Measurements from ENCODE around the gene PDZRN3. TPM values are rescaled to one million over a fixed set of nuclear protein-coding genes. Genes with fewer than 3 reads are reported as not detected.

Gene PDZRN3
- polyA plus RNA-seq, 1 of the 3 experiments (the other 2 are of a cell fraction): 10.3 TPM

DNA sequence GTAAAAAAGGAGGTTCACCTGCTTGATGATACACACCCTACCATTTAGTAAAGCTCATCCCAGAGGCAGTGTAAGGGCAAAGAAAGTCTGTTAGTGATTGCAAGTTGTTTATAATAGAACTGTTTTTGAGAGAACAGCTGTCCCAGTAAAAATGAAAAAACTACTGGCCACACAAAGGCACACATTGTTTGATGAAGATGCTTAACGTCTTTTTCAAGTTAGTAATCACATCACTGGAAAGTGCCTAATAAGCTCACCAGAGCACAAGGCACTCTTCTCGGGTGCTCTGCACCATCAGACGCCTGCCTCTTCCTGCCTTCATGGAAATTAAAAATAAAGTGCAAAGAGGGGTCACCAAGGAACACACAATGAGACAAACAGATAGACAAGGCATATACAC lies 186.9 kb downstream of the PDZRN3 start:
- Histone ChIP-seq H3K79me2 (ENCODE audit: insufficient read depth) (peaks cover 13% of the 10 kb centered on the region; the same call in 1 of the 2 replicates), H3K9ac (no peak overlapping the region), H4K20me1 (ENCODE audit: insufficient read depth) (peaks cover 84% of the 10 kb centered on the region), H3K27me3 (ENCODE audit: insufficient read depth) (no peaks in the 10 kb centered on the region), H3K36me3 (replicated peaks in 1 of 2; ENCODE audit: control insufficient read depth in 1 of 2, insufficient read depth in 2 of 2, low read length in 1 of 2) (no peaks in the 10 kb centered on the region), H3K9me3 (no peaks in the 10 kb centered on the region), H3K27ac (ENCODE audit: low read depth in 2 of 2, low read length in 1 of 2) (no peak overlapping the region; a peak in 1 of 4 replicates), H2AFZ (ENCODE audit: low read depth) (no peak overlapping the region), H3F3A (replicated peaks; ENCODE audit: insufficient read depth) (no peaks in the 10 kb centered on the region), H3K4me3 (ENCODE audit: low read depth in 2 of 2, low read length in 1 of 2) (no peak overlapping the region), H3K4me2 (no peak overlapping the region), H3K4me1 (ENCODE audit: control insufficient read depth in 1 of 2, insufficient read depth in 2 of 2, low read depth in 1 of 2, low read length in 1 of 2) (peaks cover 0 to 22% of the 10 kb centered on the region in 2 experiments; a peak in 2 of 4 replicates), H3K9me2 (no peaks in the 10 kb centered on the region)
- no peak for DNase-seq
- WGBS (ENCODE audit: low lambda C conversion rate): 73% methylated on average over 3 of the region's 3 CpGs
- CTCF ChIA-PET: interaction anchor here (1.0 to 2.3 kb wide), 3 partner anchors 65 to 337 kb away, joined by 4 to 9 read pairs (median 8); no protein-coding TSS in a partner anchor
- TF ChIP-seq RCOR1 (IDR thresholded peaks at IDR 0.05; ENCODE audit: low read length): no peak
- TF ChIP-seq ELF1 (IDR thresholded peaks at IDR 0.05): no peak
- POLR2A ChIA-PET: no interaction called here

DNA sequence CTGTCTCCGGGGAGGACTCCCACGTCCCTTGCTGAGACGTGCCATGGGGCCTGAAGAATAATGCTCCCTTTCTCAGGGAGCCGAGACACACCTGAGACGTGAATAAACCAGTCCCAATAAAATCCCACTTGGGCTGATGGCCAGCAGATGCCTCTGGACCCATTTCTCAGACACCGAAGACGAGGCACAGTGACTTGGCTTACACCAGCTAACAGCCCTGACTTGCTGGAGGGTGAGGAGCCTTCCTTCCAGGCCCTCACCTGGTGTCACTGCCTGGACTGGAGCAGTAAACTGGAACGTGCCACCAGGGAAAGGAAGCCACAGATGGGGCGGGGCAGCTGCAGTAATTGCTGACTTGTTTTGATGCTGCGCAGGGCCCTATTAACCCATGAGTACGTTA lies 189.7 kb downstream of the PDZRN3 start:
- Histone ChIP-seq H3K4me2 (no peak overlapping the region), H3F3A (replicated peaks; ENCODE audit: insufficient read depth) (no peaks in the 10 kb centered on the region), H2AFZ (ENCODE audit: low read depth) (no peak overlapping the region), H3K9ac (no peak overlapping the region), H3K27ac (ENCODE audit: low read depth in 2 of 2, low read length in 1 of 2) (no peak overlapping the region; a peak in 1 of 4 replicates), H3K9me3 (no peaks in the 10 kb centered on the region), H3K9me2 (no peaks in the 10 kb centered on the region), H3K27me3 (ENCODE audit: insufficient read depth) (no peaks in the 10 kb centered on the region), H3K4me1 (ENCODE audit: control insufficient read depth in 1 of 2, insufficient read depth in 2 of 2, low read depth in 1 of 2, low read length in 1 of 2) (peaks cover 0 to 43% of the 10 kb centered on the region in 2 experiments; a peak in 2 of 4 replicates), H3K36me3 (replicated peaks in 1 of 2; ENCODE audit: control insufficient read depth in 1 of 2, insufficient read depth in 2 of 2, low read length in 1 of 2) (no peaks in the 10 kb centered on the region), H3K4me3 (ENCODE audit: low read depth in 2 of 2, low read length in 1 of 2) (no peak overlapping the region), H4K20me1 (ENCODE audit: insufficient read depth) (peaks cover 92% of the 10 kb centered on the region), H3K79me2 (ENCODE audit: insufficient read depth) (peaks cover 15% of the 10 kb centered on the region; the same call in 1 of the 2 replicates)
- no peak for DNase-seq
- TF ChIP-seq ELF1 (IDR thresholded peaks at IDR 0.05) (no peak), RAD21 (IDR thresholded peaks at IDR 0.05; ENCODE audit: low read length) (no peak), FOXJ3 (CRISPR knock-in tag; IDR thresholded peaks at IDR 0.05) (no peak), TCF12 (IDR thresholded peaks at IDR 0.05) (no peak), GABPA (IDR thresholded peaks at IDR 0.05; ENCODE audit: low read depth) (no peak), SMC3 (IDR thresholded peaks at IDR 0.05; ENCODE audit: low read depth, low read length) (no peak), FOXM1 (IDR thresholded peaks at IDR 0.05; ENCODE audit: low read depth) (no peak), RFX5 (IDR thresholded peaks at IDR 0.05; ENCODE audit: low read length) (no peak), CTCF (IDR thresholded peaks at IDR 0.05) (no peak), TEAD4 (IDR thresholded peaks at IDR 0.05; ENCODE audit: borderline replicate concordance, insufficient read depth) (no peak)
- TF ChIP-seq, protein P1, sequence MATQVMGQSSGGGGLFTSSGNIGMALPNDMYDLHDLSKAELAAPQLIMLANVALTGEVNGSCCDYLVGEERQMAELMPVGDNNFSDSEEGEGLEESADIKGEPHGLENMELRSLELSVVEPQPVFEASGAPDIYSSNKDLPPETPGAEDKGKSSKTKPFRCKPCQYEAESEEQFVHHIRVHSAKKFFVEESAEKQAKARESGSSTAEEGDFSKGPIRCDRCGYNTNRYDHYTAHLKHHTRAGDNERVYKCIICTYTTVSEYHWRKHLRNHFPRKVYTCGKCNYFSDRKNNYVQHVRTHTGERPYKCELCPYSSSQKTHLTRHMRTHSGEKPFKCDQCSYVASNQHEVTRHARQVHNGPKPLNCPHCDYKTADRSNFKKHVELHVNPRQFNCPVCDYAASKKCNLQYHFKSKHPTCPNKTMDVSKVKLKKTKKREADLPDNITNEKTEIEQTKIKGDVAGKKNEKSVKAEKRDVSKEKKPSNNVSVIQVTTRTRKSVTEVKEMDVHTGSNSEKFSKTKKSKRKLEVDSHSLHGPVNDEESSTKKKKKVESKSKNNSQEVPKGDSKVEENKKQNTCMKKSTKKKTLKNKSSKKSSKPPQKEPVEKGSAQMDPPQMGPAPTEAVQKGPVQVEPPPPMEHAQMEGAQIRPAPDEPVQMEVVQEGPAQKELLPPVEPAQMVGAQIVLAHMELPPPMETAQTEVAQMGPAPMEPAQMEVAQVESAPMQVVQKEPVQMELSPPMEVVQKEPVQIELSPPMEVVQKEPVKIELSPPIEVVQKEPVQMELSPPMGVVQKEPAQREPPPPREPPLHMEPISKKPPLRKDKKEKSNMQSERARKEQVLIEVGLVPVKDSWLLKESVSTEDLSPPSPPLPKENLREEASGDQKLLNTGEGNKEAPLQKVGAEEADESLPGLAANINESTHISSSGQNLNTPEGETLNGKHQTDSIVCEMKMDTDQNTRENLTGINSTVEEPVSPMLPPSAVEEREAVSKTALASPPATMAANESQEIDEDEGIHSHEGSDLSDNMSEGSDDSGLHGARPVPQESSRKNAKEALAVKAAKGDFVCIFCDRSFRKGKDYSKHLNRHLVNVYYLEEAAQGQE (IDR thresholded peaks at IDR 0.05; ENCODE audit: low read depth, low read length): no peak
- TF ChIP-seq, protein P2, sequence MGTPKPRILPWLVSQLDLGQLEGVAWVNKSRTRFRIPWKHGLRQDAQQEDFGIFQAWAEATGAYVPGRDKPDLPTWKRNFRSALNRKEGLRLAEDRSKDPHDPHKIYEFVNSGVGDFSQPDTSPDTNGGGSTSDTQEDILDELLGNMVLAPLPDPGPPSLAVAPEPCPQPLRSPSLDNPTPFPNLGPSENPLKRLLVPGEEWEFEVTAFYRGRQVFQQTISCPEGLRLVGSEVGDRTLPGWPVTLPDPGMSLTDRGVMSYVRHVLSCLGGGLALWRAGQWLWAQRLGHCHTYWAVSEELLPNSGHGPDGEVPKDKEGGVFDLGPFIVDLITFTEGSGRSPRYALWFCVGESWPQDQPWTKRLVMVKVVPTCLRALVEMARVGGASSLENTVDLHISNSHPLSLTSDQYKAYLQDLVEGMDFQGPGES (IDR thresholded peaks at IDR 0.05; ENCODE audit: low read depth, low read length): no peak
- TF ChIP-seq, protein P3, sequence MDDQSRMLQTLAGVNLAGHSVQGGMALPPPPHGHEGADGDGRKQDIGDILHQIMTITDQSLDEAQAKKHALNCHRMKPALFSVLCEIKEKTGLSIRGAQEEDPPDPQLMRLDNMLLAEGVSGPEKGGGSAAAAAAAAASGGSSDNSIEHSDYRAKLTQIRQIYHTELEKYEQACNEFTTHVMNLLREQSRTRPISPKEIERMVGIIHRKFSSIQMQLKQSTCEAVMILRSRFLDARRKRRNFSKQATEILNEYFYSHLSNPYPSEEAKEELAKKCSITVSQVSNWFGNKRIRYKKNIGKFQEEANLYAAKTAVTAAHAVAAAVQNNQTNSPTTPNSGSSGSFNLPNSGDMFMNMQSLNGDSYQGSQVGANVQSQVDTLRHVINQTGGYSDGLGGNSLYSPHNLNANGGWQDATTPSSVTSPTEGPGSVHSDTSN (IDR thresholded peaks at IDR 0.05): no peak
- ChIA-PET CTCF (interaction anchor here (1.6 to 6.7 kb wide), 4 partner anchors 9 to 334 kb away, joined by 4 to 60 read pairs (median 10); no protein-coding TSS in a partner anchor), POLR2A (no interaction called here)
- 83% methylated on average over 10 of the region's 11 CpGs for WGBS (ENCODE audit: low lambda C conversion rate)

All from SK-N-SH (cell line).